SHP77 (cell line): Measurements from ENCODE around the gene FKBP10.
A peak's percentile ranks its signal among the peaks of the same experiment; 100 is the strongest.
"Not testable (repeated sequence)": the region's sequence is repeated elsewhere in the genome, so short reads cannot be mapped to it uniquely, and the experiment has no call there.

Experiments
- DNase-seq, 2 experiments: peaks; one replicate each; lab custom pipeline; 2025; lab: John Stamatoyannopoulos, UW

FKBP10 gene

DNA sequence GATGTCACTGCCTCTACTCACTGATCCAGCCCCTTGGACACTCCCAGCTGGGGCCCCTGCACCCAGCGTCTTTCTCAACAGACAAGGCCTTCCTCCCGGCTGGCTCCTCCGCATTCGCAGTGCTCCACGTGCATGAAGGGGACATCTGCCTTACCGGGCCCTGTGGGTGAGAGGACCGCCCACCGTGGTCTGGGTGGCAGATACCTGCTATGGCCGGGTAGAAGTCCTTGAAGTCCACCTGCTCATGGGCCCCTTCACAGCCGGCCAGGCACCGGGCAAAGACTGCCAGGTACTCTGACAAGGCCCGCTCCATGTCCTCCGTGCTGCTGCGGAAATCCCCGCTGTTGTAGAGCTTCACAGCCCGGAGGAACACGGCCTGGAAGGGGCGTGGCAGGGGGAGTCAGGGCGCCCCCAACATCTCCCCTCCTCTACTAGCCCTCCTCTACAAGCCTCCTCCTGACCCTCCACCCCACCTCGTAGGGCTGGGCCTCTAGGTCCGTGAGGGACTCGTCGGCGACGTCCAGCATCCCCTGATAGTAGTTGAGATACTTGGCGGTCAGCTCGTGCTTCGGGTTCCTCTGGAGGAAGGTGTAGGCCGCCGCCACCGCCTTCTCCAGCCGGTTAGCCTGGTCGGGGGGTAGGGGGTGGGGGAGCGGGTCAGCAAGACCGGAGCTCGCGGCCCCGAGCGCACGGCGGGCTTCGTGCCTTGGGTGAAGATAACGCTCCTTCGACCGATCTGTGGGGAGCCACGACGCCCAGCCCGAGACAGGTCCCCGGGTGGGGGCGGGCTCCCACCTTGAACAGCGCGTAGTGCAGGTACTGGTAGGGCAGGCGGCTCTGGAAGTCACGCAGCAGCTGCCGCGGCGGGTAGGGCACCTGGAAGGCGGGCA is 1.9 kb upstream of the FKBP10 start:
- no peak for DNase-seq

DNA sequence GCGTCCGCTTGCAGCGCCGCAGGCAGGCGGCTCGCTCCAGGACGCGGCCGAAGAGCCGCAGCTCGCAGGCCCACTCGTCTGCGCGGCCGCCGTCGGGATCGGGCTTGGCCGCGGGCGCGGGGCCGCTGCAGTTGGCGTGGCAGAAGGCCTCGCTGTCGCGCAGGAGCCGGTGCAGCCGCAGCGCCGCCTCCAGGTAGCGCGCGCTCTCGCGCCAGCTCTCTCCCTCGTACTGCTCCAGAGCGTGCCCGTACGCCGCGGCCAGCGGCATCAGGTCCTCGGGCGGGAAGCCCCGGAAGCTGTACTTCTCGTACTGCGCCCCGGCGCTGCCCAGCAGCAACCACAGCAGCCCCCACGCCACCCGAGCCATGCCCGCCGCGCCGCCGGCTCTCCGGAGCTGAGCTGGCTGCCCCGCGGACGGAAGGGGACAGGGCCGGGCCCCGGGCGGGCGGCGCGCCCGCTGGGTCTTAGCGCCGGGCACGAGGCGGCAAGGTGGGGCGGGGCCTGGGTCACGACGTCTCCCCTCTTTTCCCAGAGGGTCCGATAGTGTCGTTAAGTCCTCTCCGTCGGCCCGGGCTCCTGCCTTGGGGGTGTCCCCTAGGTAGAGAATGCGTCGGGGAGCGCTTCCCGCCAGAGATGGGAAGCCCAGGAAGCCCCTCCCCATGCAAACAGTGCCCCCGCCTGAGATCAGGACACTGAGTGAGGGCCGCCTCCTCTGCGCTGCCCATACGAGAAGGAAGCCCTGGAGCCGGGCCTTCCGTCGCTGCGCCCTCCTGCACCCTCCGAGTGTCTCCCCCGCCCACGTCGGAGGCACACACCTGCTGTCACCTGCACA is 1.0 kb upstream of the FKBP10 start, which contains the start of gene P3H4:
TSS of gene P3H4 (minus strand) at position 401 of the 832 bp plus-strand sequence. CDS start at position 367, 34 bp downstream.
- DNase-seq: peak; percentile 56 to 69

DNA sequence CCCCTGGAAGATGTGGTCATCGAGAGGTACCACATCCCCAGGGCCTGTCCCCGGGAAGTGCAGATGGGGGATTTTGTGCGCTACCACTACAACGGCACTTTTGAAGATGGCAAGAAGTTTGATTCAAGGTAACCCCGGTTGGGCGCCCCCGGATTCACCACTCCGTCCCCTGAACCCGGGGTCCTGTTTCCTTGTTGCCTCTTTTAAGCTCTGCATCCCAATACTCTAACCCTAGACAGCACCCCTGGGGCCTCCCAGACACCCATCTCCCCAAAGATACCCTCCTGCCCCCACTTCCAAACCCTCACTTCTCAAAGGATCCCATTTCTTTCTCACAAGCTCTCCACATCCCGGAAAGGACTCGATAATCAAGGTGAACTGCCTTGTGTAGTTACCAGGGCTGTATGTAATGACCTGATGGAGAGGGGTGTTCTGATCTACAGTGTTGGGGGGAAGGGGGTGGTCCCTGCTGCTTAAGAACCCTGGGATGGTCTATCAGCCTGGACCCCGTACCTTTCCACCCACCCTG is 412 bp downstream of the FKBP10 start:
- no peak for DNase-seq

DNA sequence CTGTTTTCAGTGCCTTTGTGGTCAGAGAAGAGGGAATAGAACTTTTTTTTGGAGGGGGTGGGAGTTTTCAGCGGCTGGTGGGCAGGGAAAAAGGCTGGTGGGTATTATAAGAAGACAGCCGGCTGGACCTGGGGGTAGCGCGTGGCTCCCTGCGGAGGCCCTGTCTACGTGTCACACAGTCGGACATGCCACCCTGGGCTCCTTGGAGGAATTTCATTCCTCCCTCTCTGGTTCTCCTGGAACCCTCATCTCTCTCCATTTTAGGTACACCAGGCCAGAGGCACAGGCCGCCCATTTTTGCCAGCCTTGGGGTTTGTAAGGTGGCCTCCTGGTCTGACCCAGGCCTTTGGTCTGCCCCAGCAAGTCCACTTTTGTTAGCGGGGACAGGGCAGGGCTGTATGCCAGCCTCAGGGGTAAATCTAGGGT is 908 bp downstream of the FKBP10 start:
- DNase-seq: no peak

DNA sequence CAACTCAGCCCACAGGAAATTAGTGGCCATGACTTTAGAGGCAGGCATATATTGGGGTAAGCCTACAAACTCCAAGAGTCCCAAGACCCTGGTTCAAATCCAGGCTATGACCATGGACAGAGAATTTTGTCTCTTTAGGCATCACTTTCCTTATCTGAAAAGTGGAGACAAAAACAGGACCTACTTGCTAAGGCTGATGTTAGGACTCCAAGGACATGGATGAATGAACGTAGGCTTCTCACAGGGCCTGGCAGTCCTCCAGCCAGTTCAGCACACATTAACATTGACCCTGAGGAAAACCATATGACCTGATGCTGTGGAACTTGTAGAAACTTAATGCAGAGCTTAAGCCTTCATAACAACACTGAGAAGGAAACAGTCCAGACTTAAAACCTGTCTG is 1.4 kb downstream of the FKBP10 start:
- DNase-seq: no peak

DNA sequence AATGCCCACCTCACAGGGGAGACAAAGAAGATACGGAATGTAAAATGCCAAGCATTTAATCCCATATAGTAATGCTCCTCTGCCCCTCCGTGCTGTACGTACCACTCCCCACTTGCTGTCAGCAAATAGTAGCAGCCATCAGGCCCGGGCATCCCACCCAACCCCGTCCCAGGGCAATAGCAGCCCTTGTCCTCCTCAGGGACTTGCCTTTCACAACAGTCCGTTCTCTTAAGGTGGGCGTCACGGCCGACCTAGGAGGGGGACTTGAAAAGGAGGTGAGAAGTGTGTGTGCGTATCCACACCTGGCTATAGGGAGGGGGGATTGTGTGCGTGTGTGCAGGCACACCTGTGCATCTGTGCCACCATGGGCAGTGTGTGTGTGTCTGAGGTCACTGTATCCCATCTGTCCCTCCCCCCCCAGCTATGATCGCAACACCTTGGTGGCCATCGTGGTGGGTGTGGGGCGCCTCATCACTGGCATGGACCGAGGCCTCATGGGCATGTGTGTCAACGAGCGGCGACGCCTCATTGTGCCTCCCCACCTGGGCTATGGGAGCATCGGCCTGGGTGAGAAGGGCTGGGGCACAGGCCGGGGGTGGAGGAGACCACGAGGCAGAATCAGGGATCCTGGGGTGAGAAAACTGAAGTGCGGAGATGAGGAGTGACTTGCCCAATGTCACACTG is 4.0 kb downstream of the FKBP10 start:
- no peak for DNase-seq

DNA sequence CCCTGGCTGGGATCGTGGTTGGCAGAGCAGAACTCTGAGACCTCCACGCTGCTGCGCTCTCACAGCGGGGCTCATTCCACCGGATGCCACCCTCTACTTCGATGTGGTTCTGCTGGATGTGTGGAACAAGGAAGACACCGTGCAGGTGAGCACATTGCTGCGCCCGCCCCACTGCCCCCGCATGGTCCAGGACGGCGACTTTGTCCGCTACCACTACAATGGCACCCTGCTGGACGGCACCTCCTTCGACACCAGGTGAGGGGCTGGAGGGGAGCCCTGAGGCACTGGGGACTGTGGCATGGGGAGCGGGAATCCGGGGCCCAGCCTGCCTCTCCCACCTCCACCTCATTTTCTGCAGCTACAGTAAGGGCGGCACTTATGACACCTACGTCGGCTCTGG is 5.2 kb downstream of the FKBP10 start:
- DNase-seq: no peak

DNA sequence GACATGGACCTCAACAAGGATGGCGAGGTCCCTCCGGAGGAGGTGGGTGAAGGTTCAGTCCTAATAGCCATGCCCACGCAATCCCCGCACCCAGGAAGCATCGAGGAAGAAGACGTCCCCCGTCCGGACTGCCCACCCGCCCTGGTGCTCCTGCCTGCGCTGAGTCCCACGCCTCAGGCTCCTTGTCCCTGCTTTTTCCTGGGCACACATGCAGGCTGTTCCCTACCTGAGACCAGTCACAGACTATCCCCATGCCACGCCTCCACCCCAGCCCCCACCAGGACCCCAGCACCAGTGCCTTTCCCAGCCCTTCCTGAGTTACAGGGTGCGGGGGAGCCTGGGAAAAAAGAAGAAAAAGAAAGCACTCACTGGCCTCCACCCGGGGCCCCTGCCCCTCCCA is 9.0 kb downstream of the FKBP10 start:
- DNase-seq: no peak

DNA sequence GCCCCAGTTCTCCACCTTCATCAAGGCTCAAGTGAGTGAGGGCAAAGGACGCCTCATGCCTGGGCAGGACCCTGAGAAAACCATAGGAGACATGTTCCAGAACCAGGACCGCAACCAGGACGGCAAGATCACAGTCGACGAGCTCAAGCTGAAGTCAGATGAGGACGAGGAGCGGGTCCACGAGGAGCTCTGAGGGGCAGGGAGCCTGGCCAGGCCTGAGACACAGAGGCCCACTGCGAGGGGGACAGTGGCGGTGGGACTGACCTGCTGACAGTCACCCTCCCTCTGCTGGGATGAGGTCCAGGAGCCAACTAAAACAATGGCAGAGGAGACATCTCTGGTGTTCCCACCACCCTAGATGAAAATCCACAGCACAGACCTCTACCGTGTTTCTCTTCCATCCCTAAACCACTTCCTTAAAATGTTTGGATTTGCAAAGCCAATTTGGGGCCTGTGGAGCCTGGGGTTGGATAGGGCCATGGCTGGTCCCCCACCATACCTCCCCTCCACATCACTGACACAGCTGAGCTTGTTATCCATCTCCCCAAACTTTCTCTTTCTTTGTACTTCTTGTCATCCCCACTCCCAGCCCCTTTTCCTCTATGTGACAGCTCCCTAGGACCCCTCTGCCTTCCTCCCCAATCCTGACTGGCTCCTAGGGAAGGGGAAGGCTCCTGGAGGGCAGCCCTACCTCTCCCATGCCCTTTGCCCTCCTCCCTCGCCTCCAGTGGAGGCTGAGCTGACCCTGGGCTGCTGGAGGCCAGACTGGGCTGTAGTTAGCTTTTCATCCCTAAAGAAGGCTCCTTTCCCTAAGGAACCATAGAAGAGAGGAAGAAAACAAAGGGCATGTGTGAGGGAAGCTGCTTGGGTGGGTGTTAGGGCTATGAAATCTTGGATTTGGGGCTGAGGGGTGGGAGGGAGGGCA is 9.7 kb downstream of the FKBP10 start:
- no peak for DNase-seq

DNA sequence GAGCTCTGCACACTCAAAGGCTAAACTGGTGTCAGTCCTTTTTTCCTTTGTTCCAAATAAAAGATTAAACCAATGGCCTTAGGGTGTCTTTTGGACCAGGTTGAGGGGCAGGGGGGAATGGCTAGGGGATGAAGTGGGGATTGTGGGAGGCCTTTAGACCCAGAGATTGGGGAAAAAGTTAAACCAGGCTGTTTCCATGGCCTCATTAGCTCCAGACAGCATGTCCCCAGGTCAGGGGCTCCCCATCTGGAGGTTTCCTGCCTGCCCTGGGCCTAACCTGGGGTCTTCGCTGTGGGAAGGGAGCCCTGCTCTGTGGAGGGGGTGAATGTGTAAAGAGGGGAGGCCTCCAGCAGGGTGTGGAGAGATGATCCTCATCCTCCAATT is 10.3 kb downstream of the FKBP10 start:
- DNase-seq: no peak

DNA sequence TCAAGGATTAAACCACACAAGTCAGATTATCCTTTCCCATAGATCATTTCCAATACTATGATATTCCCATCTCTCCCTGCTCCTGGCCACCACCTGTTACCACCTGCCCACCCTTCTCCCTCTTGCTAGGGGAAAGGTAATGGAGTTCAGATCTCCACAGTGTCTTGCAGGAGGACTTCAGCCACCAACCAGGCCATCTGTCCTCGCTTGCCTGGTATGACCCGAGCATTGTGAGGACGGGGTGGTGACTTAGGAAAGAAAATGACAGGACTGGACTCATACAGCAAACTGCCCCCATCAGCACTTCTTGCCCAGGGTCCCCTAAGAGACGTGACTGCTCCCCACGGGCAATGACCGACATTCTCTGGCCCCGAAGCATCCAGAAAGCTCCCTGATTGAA is 10.8 kb downstream of the FKBP10 start:
- DNase-seq: no peak

DNA sequence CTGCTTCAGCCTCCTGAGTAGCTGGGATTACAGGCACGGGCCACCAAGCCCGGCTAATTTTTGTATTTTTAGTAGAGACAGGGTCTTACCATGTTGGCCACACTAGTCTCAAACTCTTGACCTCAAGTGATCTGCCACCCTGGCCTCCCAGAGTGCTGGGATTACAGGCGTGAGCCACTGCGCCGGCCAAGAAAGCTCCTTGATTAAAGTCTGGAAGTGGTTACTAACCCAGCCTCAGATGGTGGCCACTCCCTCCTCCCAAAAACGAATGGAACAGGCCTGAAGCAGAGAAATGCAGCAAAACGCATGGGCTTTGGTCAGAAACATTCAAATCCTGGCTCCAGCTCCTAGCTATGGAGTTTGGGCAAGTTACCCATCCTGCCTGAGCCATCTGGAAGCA is 11.3 kb downstream of the FKBP10 start:
- no peak for DNase-seq

DNA sequence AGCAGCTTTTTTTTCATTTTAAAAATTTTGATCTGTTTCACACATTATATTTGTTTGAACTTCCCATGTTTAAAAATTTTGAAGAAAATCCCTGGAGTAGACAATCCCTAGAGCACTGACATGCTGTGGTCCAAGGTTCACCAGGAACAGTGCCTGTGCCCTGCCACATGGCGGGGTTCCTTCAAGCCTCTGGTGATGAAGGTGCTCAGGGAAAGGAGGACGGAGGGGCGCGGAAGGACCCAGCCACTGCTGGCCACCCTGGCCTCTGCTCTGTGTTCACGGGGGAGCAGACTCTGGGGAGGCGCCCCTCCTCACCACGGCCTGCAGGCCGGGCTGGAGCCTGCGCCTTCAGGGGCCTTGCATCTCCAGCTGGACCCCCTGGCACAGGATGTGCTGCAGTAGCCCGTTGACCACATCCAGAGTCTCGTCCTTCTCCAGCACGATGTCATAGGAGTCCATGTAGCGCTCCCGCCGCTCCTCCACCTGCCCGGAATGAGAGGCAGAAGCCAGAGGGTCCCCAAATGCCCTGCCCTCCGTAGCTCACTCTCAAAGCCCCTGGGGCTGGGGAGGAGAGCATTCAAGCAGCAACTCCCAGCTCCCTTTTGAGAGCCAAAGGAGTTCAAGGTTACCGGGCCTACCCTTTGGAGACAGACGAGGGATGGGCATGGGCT is 12.5 kb downstream of the FKBP10 start:
- no peak for DNase-seq

DNA sequence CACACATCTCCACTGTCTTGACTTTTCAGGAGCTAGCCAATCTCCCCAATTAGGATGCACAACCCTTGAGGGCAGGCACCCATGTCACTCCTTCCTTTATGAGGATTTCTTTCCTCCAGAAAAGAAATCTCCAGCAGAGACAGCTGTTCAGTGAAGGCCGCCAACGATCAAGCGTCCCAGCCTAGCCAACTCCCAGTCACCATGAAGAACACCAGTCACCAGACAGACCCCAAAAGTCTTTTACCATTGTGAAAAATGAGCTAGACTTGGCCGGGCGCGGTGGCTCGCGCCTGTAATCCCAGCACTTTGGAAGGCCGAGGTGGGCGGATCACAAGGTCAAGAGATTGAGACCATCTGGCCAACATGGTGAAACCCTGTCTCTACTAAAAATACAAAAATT is 17.2 kb downstream of the FKBP10 start:
- not testable (repeated sequence) for DNase-seq

DNA sequence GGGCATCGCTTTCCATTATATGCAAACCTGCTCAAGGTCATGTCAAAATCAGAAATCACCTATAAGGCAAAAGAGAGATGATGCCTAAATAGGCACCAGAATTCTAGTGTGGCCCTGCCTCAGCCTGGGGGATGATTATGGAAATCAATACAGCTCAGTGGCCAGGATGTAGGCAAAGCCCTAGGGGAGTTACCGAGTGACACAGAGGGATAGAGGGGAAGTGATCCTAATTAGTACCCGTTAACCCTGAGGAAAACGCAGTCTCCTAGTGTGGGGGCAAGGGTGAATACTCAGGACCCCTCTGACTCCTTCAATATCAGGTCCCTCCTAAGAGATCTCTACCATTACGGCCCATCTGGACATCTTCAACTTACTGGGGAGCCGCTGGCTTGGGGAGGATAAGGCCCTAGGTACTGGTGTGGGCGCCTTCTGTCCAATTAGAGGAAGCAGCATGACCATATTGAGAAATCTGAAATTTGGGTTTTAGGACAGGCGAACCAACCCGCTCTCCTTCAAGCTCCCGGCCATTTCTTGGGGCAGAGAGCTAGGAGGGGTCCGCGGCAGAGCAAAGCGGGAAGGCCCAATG is 22.5 kb downstream of the FKBP10 start:
- no peak for DNase-seq

DNA sequence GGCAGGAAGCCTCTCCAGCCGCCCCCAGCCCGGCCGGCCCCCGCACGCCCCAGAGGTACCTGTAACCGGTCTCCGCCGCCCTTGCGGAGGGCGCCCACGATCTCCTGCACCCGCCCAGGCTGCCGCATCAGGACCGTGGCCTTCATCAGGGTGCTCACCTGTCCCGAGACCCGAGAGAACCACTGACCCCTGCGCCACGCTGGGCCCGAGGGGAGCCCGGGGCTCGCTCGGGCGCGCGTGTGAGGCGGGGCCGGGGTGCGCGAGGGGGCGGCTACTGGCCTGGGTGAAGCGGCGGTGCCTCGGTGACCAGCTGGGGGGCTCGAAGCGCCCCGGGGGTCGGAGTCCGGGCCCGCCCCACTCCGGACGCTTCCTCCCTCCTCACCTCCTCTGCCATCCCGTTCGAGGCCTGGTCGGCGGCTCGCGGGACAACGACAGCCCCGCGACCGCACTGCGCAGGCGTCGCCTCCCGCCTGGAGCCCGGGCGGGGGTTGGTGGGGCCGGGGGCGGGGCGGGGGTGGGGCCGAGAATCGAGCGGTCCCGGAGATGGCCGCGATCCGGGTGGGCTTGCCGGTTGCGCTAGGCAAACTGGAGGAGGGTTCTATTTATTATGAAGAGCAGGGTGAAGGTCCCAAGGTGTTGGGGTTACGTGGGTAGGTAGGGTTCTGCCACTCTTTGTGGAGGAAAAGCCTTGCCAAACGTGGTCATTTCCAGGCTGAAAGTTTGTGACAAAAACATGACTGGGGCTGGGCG is 23.2 kb downstream of the FKBP10 start, which contains the start of gene NT5C3B:
TSS of gene NT5C3B (minus strand) at position 433 of the 750 bp plus-strand sequence. CDS start at position 394, 39 bp downstream.
- DNase-seq: peak in 1 of 2 experiments; percentile 37

DNA sequence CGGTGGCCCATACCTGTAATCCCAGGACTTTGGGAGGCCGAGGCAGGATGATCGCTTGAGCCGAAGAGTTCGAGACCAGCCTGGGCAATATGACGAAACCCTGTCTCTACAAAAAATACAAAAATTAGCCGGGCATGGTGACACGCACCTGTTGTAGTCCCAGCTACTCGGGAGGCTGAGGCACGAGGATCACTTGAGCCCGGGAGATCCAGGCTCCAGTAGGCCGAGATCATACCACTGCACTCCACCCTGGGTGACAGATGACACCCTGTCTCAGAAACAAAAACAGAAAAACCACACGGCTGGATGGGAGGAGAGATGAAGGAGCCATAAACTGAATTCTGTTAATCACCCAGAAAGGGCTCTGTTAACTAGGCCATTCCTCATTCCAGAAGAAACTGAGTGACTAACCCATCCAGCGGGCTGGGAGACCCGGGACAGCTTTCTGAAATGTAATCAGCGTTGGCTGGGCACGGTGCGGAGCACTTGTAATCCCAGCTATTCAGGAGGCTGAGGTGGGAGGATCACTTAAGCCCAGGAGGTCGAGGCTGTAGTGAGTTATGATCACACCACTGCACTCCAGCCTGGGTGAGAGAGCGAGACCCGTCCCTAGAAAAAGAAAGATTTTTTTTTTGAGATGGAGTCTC is 23.9 kb downstream of the FKBP10 start:
- no peak for DNase-seq

DNA sequence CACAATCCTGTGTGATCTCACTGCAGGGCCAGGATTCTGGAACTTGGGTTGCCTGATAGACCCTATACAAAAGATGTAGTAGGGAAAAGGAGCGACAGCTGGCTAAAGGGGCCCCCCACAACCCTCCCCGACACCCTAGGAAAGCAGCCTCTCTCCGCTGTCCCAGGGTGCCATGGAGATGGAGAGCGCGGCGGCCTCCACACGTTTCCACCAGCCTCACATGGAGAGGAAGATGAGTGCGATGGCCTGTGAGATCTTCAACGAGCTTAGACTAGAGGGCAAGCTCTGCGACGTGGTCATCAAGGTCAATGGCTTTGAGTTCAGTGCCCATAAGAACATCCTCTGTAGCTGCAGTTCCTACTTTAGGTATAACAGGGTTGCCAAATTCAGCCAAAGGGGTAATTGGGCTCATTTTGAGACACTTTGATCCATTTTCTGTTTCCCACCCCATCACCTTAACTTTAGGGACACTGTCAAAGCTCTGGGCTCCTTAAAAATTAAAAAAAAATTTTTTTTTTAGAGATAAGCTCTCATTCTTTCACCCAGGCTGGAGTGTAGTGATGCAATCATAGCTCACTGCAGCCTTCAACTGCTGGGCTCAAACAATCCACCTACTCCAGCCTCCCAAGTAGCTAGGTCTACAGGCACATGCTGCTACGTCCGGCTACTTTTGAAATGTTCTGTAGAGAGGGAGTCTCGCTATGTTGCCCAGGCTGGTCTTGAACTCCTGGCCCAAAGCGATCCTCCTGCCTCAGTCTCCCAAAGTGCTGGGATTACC is 25.1 kb downstream of the FKBP10 start, which contains the start of gene KLHL10:
TSS of gene KLHL10 (plus strand) at position 65 of the 778 bp plus-strand sequence. CDS start at position 173, 108 bp downstream.
- DNase-seq: no peak
